HCEC 1CT (cell line): ENCODE measurements around the gene ABCA3.

Experiments used
- DNase-seq: peaks from one replicate; pipeline ENCODE4 v3.0.0-alpha.2; 2017

The ABCA3 gene

GRCh38 chr16:2232094-2232990 is 108.2 kb downstream of the ABCA3 start:
- no peak for DNase-seq

- no peak for DNase-seq
Measured at GRCh38 chr16:2231016-2231931, 109.3 kb downstream of the ABCA3 start.

GRCh38 chr16:2230376-2230775 is 110.2 kb downstream of the ABCA3 start:
- DNase-seq = no peak

GRCh38 chr16:2229632-2230250 is 110.8 kb downstream of the ABCA3 start:
- no peak for DNase-seq

GRCh38 chr16:2229091-2229490 is 111.4 kb downstream of the ABCA3 start:
- no peak for DNase-seq

- no peak for DNase-seq
Measured at GRCh38 chr16:2228161-2228824, 112.2 kb downstream of the ABCA3 start.

GRCh38 chr16:2226918-2227317 is 113.6 kb downstream of the ABCA3 start:
- DNase-seq = no peak

GRCh38 chr16:2226245-2226793 is 114.2 kb downstream of the ABCA3 start:
- DNase-seq = peak; percentile 15
